Right lobe of liver (tissue), 4 donors: ENCODE data around the gene SOCS3.

Source experiments
- CTCF ChIP-seq, 4 donors: fragments of 200-600 bp in 3 of 4; fragments of 450-650 bp in 1 of 4; IDR thresholded peaks; one replicate each; pipeline versions ENCODE4 v1.5.1 to v1.8.0; 2016 to 2022; ENCODE audit warnings: antibody characterized with exemption in 4 of 4, mild to moderate bottlenecking in 2 of 4
- POLR2A ChIP-seq: fragments of 450-650 bp; IDR thresholded peaks from one replicate; pipeline ENCODE4 v1.6.1; 2017; ENCODE audit warnings: antibody characterized with exemption, mild to moderate bottlenecking
- donor health status: DM: no; HTN: no; CAD: no.
- donor health status: DM: no; HTN: no; CAD: no.
- donor health status: DM: no; HTN: yes; CAD: no.

- TF ChIP-seq POLR2A: no peak
- no peak for TF ChIP-seq CTCF (IDR thresholded peaks at IDR 0.05)
Measured at GRCh38 chr17:78348055-78348770, 11.7 kb downstream of the SOCS3 start.
